HCT116 (cell line): Measurements from ENCODE around the gene ACSS3. TPM values are rescaled to one million over a fixed set of nuclear protein-coding genes. Genes with fewer than 3 reads are reported as not detected.
A peak's percentile ranks its signal among the peaks of the same experiment; 100 is the strongest.

Experiments
- ATAC-seq: fragments of 200-7000 bp; cut with Tn5 transposase; 2 replicates; pipeline ENCODE4 v1.9.1; 2020; ENCODE audit warnings: mild to moderate bottlenecking, moderate library complexity
- BruUV-seq: library from RNA; stranded (reverse); fragments of 400-500 nt; replicated peaks from 2 replicates; lab custom pipeline; 2021; lab: Mats Ljungman, UMichigan
- CTCF ChIA-PET: fragments of 300-600 bp; sonication (Branson Sonifier 250); formaldehyde crosslinking; loops from one replicate; lab custom pipeline; 2021; ENCODE audit warnings: antibody characterized with exemption; lab: Charles Lee
- POLR2A ChIA-PET: fragments of 300-600, 350-600 bp; sonication (Branson Sonifier 250); formaldehyde crosslinking; loops from one replicate; lab custom pipeline; 2021; ENCODE audit warnings: antibody characterized with exemption; lab: Charles Lee
- RAD21 ChIA-PET, 2 experiments: fragments of 300-600 bp; sonication (Branson Sonifier 250); formaldehyde crosslinking; loops; one replicate each; lab custom pipeline; 2023; ENCODE audit warnings: low total read pairs in 2 of 2; ENCODE audit not compliant: uncharacterized antibody in 2 of 2, unreplicated experiment in 2 of 2, low non-redundant PET in 1 of 2; lab: Charles Lee
- DNase-seq: peaks from one replicate; pipeline ENCODE4 v3.0.0-alpha.2; 2010; ENCODE audit warnings: low read depth, low spot score
- H2AFZ ChIP-seq: fragments of 200-600 bp; shearing (Covaris generic), sonication (generic); 2 replicates; pipeline ENCODE4 v1.6.1; 2017; ENCODE audit warnings: low read depth, mixed run types, mixed read lengths, antibody characterized with exemption, low read length; ENCODE audit not compliant: poor library complexity, severe bottlenecking
- H3K27ac ChIP-seq: 2 replicates; pipeline ENCODE4 v1.5.1; 2012; ENCODE audit warnings: low read depth, low read length
- H3K27me3 ChIP-seq: fragments of 200-600 bp; sonication (generic); 2 replicates; pipeline ENCODE4 v1.6.1; 2016; ENCODE audit warnings: mixed run types, low read length, mixed read lengths; ENCODE audit not compliant: insufficient read depth
- H3K36me3 ChIP-seq, 2 experiments: fragments of 200-500 bp in 1 of 2; fragments of 200-600 bp in 1 of 2; sonication (Bioruptor generic) in 1 of 2; sonication (generic) in 1 of 2; 2 replicates each; pipeline versions ENCODE4 v1.5.1 to v1.6.1; 2014 to 2016; ENCODE audit warnings: low read length in 2 of 2, inconsistent platforms in 1 of 2, mixed read lengths in 1 of 2, mixed run types in 1 of 2; ENCODE audit not compliant: insufficient read depth in 2 of 2, control insufficient read depth in 1 of 2
- H3K4me1 ChIP-seq, 2 experiments: fragments of 200-600 bp in 1 of 2; sonication (generic) in 1 of 2; 2 replicates each; pipeline versions ENCODE4 v1.5.1 to v1.6.1; 2012 to 2017; ENCODE audit warnings: low read length in 2 of 2, inconsistent platforms in 1 of 2, mild to moderate bottlenecking in 1 of 2, mixed read lengths in 1 of 2, mixed run types in 1 of 2, moderate library complexity in 1 of 2; ENCODE audit not compliant: insufficient read depth in 2 of 2, control insufficient read depth in 1 of 2
- H3K4me2 ChIP-seq: fragments of 200-600 bp; sonication (generic); 2 replicates; pipeline ENCODE4 v1.6.1; 2017; ENCODE audit warnings: mixed run types, low read length, mixed read lengths
- H3K4me3 ChIP-seq, 2 experiments: fragments of 200-600 bp in 1 of 2; sonication (generic) in 1 of 2; replicated peaks in 1 of 2; 2 replicates each; pipeline ENCODE4 v1.5.1; 2011 to 2016; ENCODE audit warnings: low read length in 2 of 2, control low read depth in 1 of 2, low read depth in 1 of 2, mild to moderate bottlenecking in 1 of 2, mixed read lengths in 1 of 2, mixed run types in 1 of 2
- H3K79me2 ChIP-seq: fragments of 200-600 bp; sonication (generic); 2 replicates; pipeline ENCODE4 v1.6.1; 2017; ENCODE audit warnings: mild to moderate bottlenecking, mixed run types, low read length, moderate library complexity, mixed read lengths; ENCODE audit not compliant: insufficient read depth
- H3K9ac ChIP-seq: fragments of 200-600 bp; sonication (generic); 2 replicates; pipeline ENCODE4 v1.6.1; 2016; ENCODE audit warnings: low read length, mixed read lengths
- H3K9me2 ChIP-seq: fragments of 200-600 bp; sonication (generic), shearing (Covaris generic); 2 replicates; pipeline ENCODE4 v1.6.1; 2017; ENCODE audit warnings: mixed run types, mild to moderate bottlenecking, moderate library complexity; ENCODE audit not compliant: insufficient read depth
- H3K9me3 ChIP-seq, 2 experiments: fragments of 200-500 bp in 1 of 2; fragments of 200-600 bp in 1 of 2; sonication (Bioruptor generic) in 1 of 2; sonication (generic) in 1 of 2; 2 replicates each; pipeline ENCODE4 v1.6.1; 2014 to 2017; ENCODE audit warnings: low read length in 2 of 2, mixed read lengths in 2 of 2, inconsistent platforms in 1 of 2, low read depth in 1 of 2, mild to moderate bottlenecking in 1 of 2, mixed run types in 1 of 2, moderate library complexity in 1 of 2; ENCODE audit not compliant: control insufficient read depth in 1 of 2, insufficient read depth in 1 of 2
- H4K20me1 ChIP-seq: fragments of 200-600 bp; sonication (generic), shearing (Covaris generic); 2 replicates; pipeline ENCODE4 v1.6.1; 2017; ENCODE audit warnings: mixed run types, mild to moderate bottlenecking, moderate library complexity; ENCODE audit not compliant: insufficient read depth
- ATF3 ChIP-seq: IDR thresholded peaks from 2 replicates; pipeline ENCODE4 v1.6.1; 2012
- CTCF ChIP-seq, 3 experiments: fragments of 200-600 bp in 1 of 3; sonication (generic) in 1 of 3; IDR thresholded peaks in 2 of 3; conservative IDR thresholded peaks in 1 of 3; 2 replicates each; pipeline ENCODE4 v1.5.1; 2012 to 2017; ENCODE audit warnings: low read depth in 2 of 3, low read length in 2 of 3, antibody characterized with exemption in 1 of 3, borderline replicate concordance in 1 of 3, control low read depth in 1 of 3, mild to moderate bottlenecking in 1 of 3, mixed read lengths in 1 of 3, mixed run types in 1 of 3, moderate library complexity in 1 of 3; ENCODE audit not compliant: insufficient read depth in 1 of 3
- ELF1 ChIP-seq: IDR thresholded peaks from 2 replicates; pipeline ENCODE4 v1.6.1; 2012; ENCODE audit warnings: low read depth, borderline replicate concordance
- EZH2 ChIP-seq: fragments of 200-600 bp; sonication (generic); IDR thresholded peaks from 2 replicates; pipeline ENCODE4 v1.6.1; 2017; ENCODE audit warnings: antibody characterized with exemption, mixed run types
- EZH2phosphoT487 ChIP-seq: fragments of 200-600 bp; IDR thresholded peaks from 2 replicates; pipeline ENCODE4 v1.6.1; 2018; ENCODE audit warnings: antibody characterized with exemption, borderline replicate concordance
- JUND ChIP-seq: IDR thresholded peaks from 2 replicates; pipeline ENCODE4 v1.6.1; 2012
- POLR2AphosphoS5 ChIP-seq: IDR thresholded peaks from 2 replicates; pipeline ENCODE4 v1.6.1; 2011; ENCODE audit warnings: mild to moderate bottlenecking, low read depth, low read length, moderate library complexity
- RAD21 ChIP-seq: IDR thresholded peaks from 2 replicates; pipeline ENCODE4 v1.6.1; 2012; ENCODE audit warnings: low read depth, mild to moderate bottlenecking
- SIN3A ChIP-seq: IDR thresholded peaks from 2 replicates; pipeline ENCODE4 v1.6.1; 2012; ENCODE audit warnings: low read depth
- SP1 ChIP-seq: IDR thresholded peaks from 2 replicates; pipeline ENCODE4 v1.6.1; 2012; ENCODE audit warnings: low read depth
- ZFX ChIP-seq: fragments of 450-650 bp; IDR thresholded peaks from 2 replicates; pipeline ENCODE4 v1.6.1; 2017
- ZNF274 ChIP-seq: fragments of 200-500 bp; sonication (Bioruptor generic); IDR thresholded peaks from 2 replicates; pipeline ENCODE4 v1.6.1; 2014; ENCODE audit warnings: mild to moderate bottlenecking, low read depth, low read length, inconsistent platforms
- intact Hi-C: fragments of 100-400 bp; cut with micrococcal nuclease; formaldehyde crosslinking; loops from 2 replicates; pipeline ENCODE4 v1.10.0; 2022
- total RNA-seq: library from RNA; stranded (reverse); gene quantifications from one replicate; pipeline ENCODE4 v1.2.1, GENCODE V29; 2021; ENCODE audit not compliant: unreplicated experiment

ACSS3 gene
- total RNA-seq, 1 experiment from 2014 or later, result 0.30 TPM

GRCh38 chr12:81125691-81126090 is 47.8 kb downstream of the ACSS3 start (continued):
- no peak for TF ChIP-seq ELF1
- TF ChIP-seq EZH2, result no peak
- no peak for TF ChIP-seq EZH2phosphoT487
- no peak for TF ChIP-seq ZFX
- TF ChIP-seq SIN3A, result no peak
- TF ChIP-seq ZNF274, result no peak
- TF ChIP-seq ATF3, result no peak
- no peak for TF ChIP-seq JUND
- TF ChIP-seq, all 23 proteins: peak for 0

- TF ChIP-seq EZH2, result no peak
- TF ChIP-seq RAD21, result peak; percentile 51
- no peak for TF ChIP-seq POLR2AphosphoS5
- TF ChIP-seq CTCF (IDR thresholded peaks at IDR 0.05 in 2 of 3, conservative IDR thresholded peaks at IDR 0.05 in 1 of 3; ENCODE audit: borderline replicate concordance in 1 of 3, insufficient read depth in 1 of 3, low read depth in 2 of 3, low read length in 2 of 3), result peak; percentile 44 to 80 (median 79); a peak in 5 of 6 replicates
- no peak for TF ChIP-seq SP1
- ChIA-PET CTCF (interaction anchor here (0.6 to 1.5 kb wide), 9 partner anchors 8 to 291 kb away, joined by 3 to 7 read pairs (median 3); no protein-coding TSS in a partner anchor), RAD21 (no interaction called here), POLR2A (no interaction called here)
- no peaks in the 10 kb centered on the region for H3K9me3 ChIP-seq
- intact Hi-C loops, result loop anchor here (2.0 kb wide), 1 partner anchor 716 kb away; no protein-coding TSS in a partner anchor
- H2AFZ ChIP-seq, result no peak overlapping the region
- no peak overlapping the region for H3K27ac ChIP-seq
- BruUV-seq, result no TSS peak
- ATAC-seq, result peak; percentile 83
- H3K36me3 ChIP-seq, result no peaks in the 10 kb centered on the region
- H3K9ac ChIP-seq, result no peak overlapping the region
- H3K9me2 ChIP-seq, result no peaks in the 10 kb centered on the region
- H4K20me1 ChIP-seq, result no peaks in the 10 kb centered on the region
- peak; percentile 22 for DNase-seq
- no peaks in the 10 kb centered on the region for H3K27me3 ChIP-seq
- H3K4me2 ChIP-seq, result no peak overlapping the region
- H3K4me1 ChIP-seq, result no peaks in the 10 kb centered on the region
- no peak overlapping the region for H3K4me3 ChIP-seq
- H3K79me2 ChIP-seq, result no peaks in the 10 kb centered on the region
These were observed 51.2 kb downstream of the ACSS3 start for GRCh38 chr12:81128930-81129554.
